22Rv1 (cell line): ENCODE measurements around the gene CEP76.

Source experiments
- ZFX ChIP-seq: fragments of 450-650 bp; IDR thresholded peaks from 2 replicates; pipeline ENCODE4 v1.6.1; 2017; ENCODE audit warnings: antibody characterized with exemption, borderline replicate concordance
- TF ChIP-seq, protein P1 (sequence below): fragments of 450-650 bp; IDR thresholded peaks from 2 replicates; pipeline ENCODE4 v1.5.1; 2017; ENCODE audit warnings: mild to moderate bottlenecking

- TF ChIP-seq, protein P1, sequence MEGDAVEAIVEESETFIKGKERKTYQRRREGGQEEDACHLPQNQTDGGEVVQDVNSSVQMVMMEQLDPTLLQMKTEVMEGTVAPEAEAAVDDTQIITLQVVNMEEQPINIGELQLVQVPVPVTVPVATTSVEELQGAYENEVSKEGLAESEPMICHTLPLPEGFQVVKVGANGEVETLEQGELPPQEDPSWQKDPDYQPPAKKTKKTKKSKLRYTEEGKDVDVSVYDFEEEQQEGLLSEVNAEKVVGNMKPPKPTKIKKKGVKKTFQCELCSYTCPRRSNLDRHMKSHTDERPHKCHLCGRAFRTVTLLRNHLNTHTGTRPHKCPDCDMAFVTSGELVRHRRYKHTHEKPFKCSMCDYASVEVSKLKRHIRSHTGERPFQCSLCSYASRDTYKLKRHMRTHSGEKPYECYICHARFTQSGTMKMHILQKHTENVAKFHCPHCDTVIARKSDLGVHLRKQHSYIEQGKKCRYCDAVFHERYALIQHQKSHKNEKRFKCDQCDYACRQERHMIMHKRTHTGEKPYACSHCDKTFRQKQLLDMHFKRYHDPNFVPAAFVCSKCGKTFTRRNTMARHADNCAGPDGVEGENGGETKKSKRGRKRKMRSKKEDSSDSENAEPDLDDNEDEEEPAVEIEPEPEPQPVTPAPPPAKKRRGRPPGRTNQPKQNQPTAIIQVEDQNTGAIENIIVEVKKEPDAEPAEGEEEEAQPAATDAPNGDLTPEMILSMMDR = no peak
- TF ChIP-seq ZFX = no peak
These were observed 19.2 kb upstream of the CEP76 start for GRCh38 chr18:12721495-12722275.
